Prostate gland (tissue), 2 donors: ENCODE measurements around the gene C4orf51. TPM values are rescaled to one million over a fixed set of nuclear protein-coding genes. Genes with fewer than 3 reads are reported as not detected.
A peak's percentile ranks its signal among the peaks of the same experiment; 100 is the strongest.

Experiments used
- DNase-seq: peaks from one replicate; pipeline ENCODE4 v3.0.0-alpha.2; 2019; ENCODE audit warnings: low spot score
- H3K27ac ChIP-seq, 2 donors: fragments of 200-600 bp; sonication (generic); 2 replicates each; pipeline ENCODE4 v1.5.1; 2017 to 2019
- H3K27me3 ChIP-seq: fragments of 200-600 bp; sonication (generic); replicated peaks from 2 replicates; pipeline ENCODE4 v1.5.1; 2019; ENCODE audit not compliant: insufficient read depth
- H3K36me3 ChIP-seq, 2 donors: fragments of 200-600 bp; sonication (generic); 1 replicate in 1 of 2; 2 replicates in 1 of 2; pipeline versions ENCODE4 v1.5.1 to v1.8.1; 2017 to 2019
- H3K4me1 ChIP-seq: fragments of 200-600 bp; sonication (generic); replicated peaks from 2 replicates; pipeline ENCODE4 v1.5.1; 2019
- H3K4me3 ChIP-seq, 2 donors: fragments of 200-600 bp; sonication (generic); 2 replicates each; pipeline ENCODE4 v1.5.1; 2017 to 2019
- H3K9me3 ChIP-seq: fragments of 200-600 bp; sonication (generic); 2 replicates; pipeline ENCODE4 v1.5.1; 2017
- POLR2A ChIP-seq: fragments of 450-650 bp; IDR thresholded peaks from one replicate; pipeline ENCODE4 v1.6.1; 2016; ENCODE audit warnings: antibody characterized with exemption, mild to moderate bottlenecking
- POLR2AphosphoS5 ChIP-seq: sonication (generic); formaldehyde crosslinking; IDR thresholded peaks from one replicate; pipeline ENCODE4 v1.6.1; 2017; ENCODE audit warnings: antibody characterized with exemption
- WGBS: methylation state at CpG from one replicate; pipeline ENCODE4 v1.1.5; 2018; 5-methylcytosine and 5-hydroxymethylcytosine counted together
- intact Hi-C: fragments of 100-400 bp; cut with DNase I; formaldehyde crosslinking; loops from one replicate; pipeline ENCODE4 v1.14.2; 2022
- total RNA-seq, 2 donors: library from RNA; depleted of rRNA; stranded (reverse); fragments of >200 nt; gene quantifications; one replicate each; pipeline ENCODE4 v1.1.0, GENCODE V29; 2016
- TF ChIP-seq, protein P1 (sequence below), 4 experiments: fragments of 200-600 bp in 2 of 4; fragments of 450-650 bp in 2 of 4; sonication (generic) in 2 of 4; IDR thresholded peaks; 1 replicate in 3 of 4; 2 replicates in 1 of 4; pipeline ENCODE4 v1.5.1; 2016 to 2019; ENCODE audit warnings: antibody characterized with exemption in 4 of 4, mild to moderate bottlenecking in 2 of 4, moderate library complexity in 2 of 4

C4orf51 gene
- total RNA-seq, 2 donors from 2014 or later: not detected

- no peak overlapping the region for H3K4me3 ChIP-seq
- no peaks in the 10 kb centered on the region for H3K27me3 ChIP-seq
- H3K36me3 ChIP-seq: no peaks in the 10 kb centered on the region
- DNase-seq: peak; percentile 77
- no peaks in the 10 kb centered on the region for H3K9me3 ChIP-seq
- peaks cover 30% of the 10 kb centered on the region for H3K4me1 ChIP-seq
- H3K27ac ChIP-seq: peak overlapping the region; percentile 38 to 98
- intact Hi-C loops: loop anchor here (10.0 kb wide), 2 partner anchors 88 to 642 kb away; partner anchors contain the start of genes ABCE1 and ANAPC10
- 42% methylated on average over 9 of the region's 9 CpGs for WGBS
- TF ChIP-seq, protein P1, sequence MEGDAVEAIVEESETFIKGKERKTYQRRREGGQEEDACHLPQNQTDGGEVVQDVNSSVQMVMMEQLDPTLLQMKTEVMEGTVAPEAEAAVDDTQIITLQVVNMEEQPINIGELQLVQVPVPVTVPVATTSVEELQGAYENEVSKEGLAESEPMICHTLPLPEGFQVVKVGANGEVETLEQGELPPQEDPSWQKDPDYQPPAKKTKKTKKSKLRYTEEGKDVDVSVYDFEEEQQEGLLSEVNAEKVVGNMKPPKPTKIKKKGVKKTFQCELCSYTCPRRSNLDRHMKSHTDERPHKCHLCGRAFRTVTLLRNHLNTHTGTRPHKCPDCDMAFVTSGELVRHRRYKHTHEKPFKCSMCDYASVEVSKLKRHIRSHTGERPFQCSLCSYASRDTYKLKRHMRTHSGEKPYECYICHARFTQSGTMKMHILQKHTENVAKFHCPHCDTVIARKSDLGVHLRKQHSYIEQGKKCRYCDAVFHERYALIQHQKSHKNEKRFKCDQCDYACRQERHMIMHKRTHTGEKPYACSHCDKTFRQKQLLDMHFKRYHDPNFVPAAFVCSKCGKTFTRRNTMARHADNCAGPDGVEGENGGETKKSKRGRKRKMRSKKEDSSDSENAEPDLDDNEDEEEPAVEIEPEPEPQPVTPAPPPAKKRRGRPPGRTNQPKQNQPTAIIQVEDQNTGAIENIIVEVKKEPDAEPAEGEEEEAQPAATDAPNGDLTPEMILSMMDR (IDR thresholded peaks at IDR 0.05): no peak
- TF ChIP-seq POLR2A: no peak
- TF ChIP-seq POLR2AphosphoS5: peak; percentile 75
Observed at GRCh38 chr4:145736241-145736831, 56.4 kb downstream of the C4orf51 start.

- intact Hi-C loops: loop anchor here (10.0 kb wide), 2 partner anchors 85 to 645 kb away; partner anchors contain the start of genes ABCE1 and ANAPC10
- WGBS: 18% methylated on average over 5 of the region's 5 CpGs
- TF ChIP-seq POLR2AphosphoS5 (no peak), POLR2A (no peak)
- TF ChIP-seq, protein P1 (IDR thresholded peaks at IDR 0.05): no peak
- DNase-seq: no peak
- Histone ChIP-seq H3K9me3 (no peaks in the 10 kb centered on the region), H3K27ac (no peak overlapping the region), H3K27me3 (no peaks in the 10 kb centered on the region), H3K36me3 (no peaks in the 10 kb centered on the region), H3K4me1 (peaks cover 15% of the 10 kb centered on the region), H3K4me3 (no peak overlapping the region)
Observed at GRCh38 chr4:145739845-145740244, 59.9 kb downstream of the C4orf51 start.

DNA sequence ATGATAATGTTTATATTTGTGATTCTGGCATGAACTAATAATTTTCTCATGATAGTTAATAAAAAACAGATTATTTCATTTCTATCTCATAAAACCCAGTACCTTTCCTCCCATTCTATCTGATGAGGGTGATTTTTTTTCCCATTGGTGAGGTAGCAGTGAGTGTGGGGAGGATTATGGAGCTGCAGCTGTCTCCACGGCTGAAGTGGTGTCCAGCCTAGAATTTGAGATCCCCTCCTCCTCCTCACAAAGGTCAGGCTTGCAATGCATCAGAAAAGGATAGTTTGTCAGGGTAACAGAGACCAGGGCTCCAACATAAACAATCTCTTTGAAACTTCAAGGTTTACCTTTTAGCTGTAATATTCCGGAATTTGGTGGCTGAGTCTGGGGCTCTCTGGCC is 60.9 kb downstream of the C4orf51 start:
- Histone ChIP-seq H3K27me3 (no peaks in the 10 kb centered on the region), H3K27ac (no peak overlapping the region), H3K4me3 (no peak overlapping the region), H3K4me1 (peaks cover 6% of the 10 kb centered on the region), H3K9me3 (no peaks in the 10 kb centered on the region), H3K36me3 (no peaks in the 10 kb centered on the region)
- TF ChIP-seq POLR2A (no peak), POLR2AphosphoS5 (no peak)
- TF ChIP-seq, protein P1 (IDR thresholded peaks at IDR 0.05): no peak
- DNase-seq: no peak
- 76% methylated on average over 2 of the region's 2 CpGs for WGBS
- intact Hi-C loops: no loop called here

- Histone ChIP-seq H3K36me3 (no peaks in the 10 kb centered on the region), H3K27ac (no peak overlapping the region), H3K4me1 (no peaks in the 10 kb centered on the region), H3K9me3 (no peaks in the 10 kb centered on the region), H3K4me3 (no peak overlapping the region), H3K27me3 (no peaks in the 10 kb centered on the region)
- DNase-seq: no peak
- intact Hi-C loops: no loop called here
- WGBS: 95% methylated on average over 2 of the region's 2 CpGs
- TF ChIP-seq, protein P1 (IDR thresholded peaks at IDR 0.05): no peak
- TF ChIP-seq POLR2A (no peak), POLR2AphosphoS5 (no peak)
Observed at GRCh38 chr4:145743641-145744040, 63.7 kb downstream of the C4orf51 start.

DNA sequence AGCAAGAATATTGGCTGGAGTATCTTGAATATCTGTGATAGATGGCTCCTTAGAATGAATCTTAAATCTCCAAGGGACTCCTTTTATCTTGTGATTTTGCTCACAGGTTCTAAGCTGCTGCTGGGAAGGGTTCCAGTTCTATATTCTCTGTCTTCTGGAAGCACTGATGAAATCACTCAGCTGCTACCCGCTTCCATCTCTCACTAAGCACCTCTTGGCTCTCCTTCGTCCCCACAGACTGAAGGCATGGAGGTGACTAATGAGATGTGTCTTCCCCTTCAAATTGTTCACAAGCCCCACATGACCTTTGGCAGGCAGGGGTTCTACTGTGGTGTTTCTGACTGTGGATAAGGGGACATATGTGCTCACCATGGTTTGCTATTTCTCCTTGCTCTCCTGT is 75.9 kb downstream of the C4orf51 start:
- H3K36me3 ChIP-seq: no peaks in the 10 kb centered on the region
- intact Hi-C loops: no loop called here
- no peaks in the 10 kb centered on the region for H3K4me1 ChIP-seq
- no peak for DNase-seq
- TF ChIP-seq POLR2AphosphoS5: no peak
- no peak for TF ChIP-seq POLR2A
- TF ChIP-seq, protein P1 (IDR thresholded peaks at IDR 0.05): no peak
- no peaks in the 10 kb centered on the region for H3K9me3 ChIP-seq
- H3K27ac ChIP-seq: no peak overlapping the region
- 92% methylated on average over 2 of the region's 2 CpGs for WGBS
- H3K27me3 ChIP-seq: no peaks in the 10 kb centered on the region
- H3K4me3 ChIP-seq: no peak overlapping the region
